Endodermal cell (in vitro differentiated cells): ENCODE data around the gene SPATA25. TPM values are rescaled to one million over a fixed set of nuclear protein-coding genes. Genes with fewer than 3 reads are reported as not detected.

ENCODE experiments used
- DNase-seq: peaks from one replicate; pipeline ENCODE4 v3.0.0-alpha.2; 2017
- H3K27ac ChIP-seq: 2 replicates; pipeline ENCODE4 v1.5.1; 2013; ENCODE audit warnings: mild to moderate bottlenecking, low read depth, low read length, moderate library complexity
- H3K27me3 ChIP-seq: 2 replicates; pipeline ENCODE4 v1.6.1; 2013; ENCODE audit warnings: mild to moderate bottlenecking, low read length, moderate library complexity; ENCODE audit not compliant: insufficient read depth, control insufficient read depth, poor library complexity, severe bottlenecking
- H3K36me3 ChIP-seq: 2 replicates; pipeline ENCODE4 v1.7.0; 2013; ENCODE audit warnings: mild to moderate bottlenecking, low read length, moderate library complexity; ENCODE audit not compliant: control insufficient read depth, insufficient read depth
- H3K4me1 ChIP-seq: one replicate; pipeline ENCODE4 v1.7.0; 2013; ENCODE audit warnings: low read length; ENCODE audit not compliant: control insufficient read depth, insufficient read depth
- H3K4me3 ChIP-seq: 2 replicates; pipeline ENCODE4 v1.5.1; 2013; ENCODE audit warnings: mild to moderate bottlenecking, low read length, moderate library complexity
- H3K9ac ChIP-seq: 2 replicates; pipeline ENCODE4 v1.6.1; 2013; ENCODE audit warnings: mild to moderate bottlenecking, low read length, moderate library complexity; ENCODE audit not compliant: poor library complexity, severe bottlenecking; ENCODE audit errors: extremely low read depth
- H3K9me3 ChIP-seq: 2 replicates; pipeline ENCODE4 v1.6.1; 2013; ENCODE audit warnings: mild to moderate bottlenecking, low read length, moderate library complexity; ENCODE audit not compliant: control insufficient read depth
- H3K27ac Mint-ChIP-seq: 2 replicates; pipeline ENCODE4 v1.8.0; 2020; ENCODE audit warnings: mixed read lengths
- H3K27me3 Mint-ChIP-seq: 2 replicates; pipeline ENCODE4 v1.8.0; 2021; ENCODE audit warnings: mild to moderate bottlenecking, mixed read lengths; ENCODE audit not compliant: insufficient read depth
- H3K36me3 Mint-ChIP-seq: 2 replicates; pipeline ENCODE4 v1.8.0; 2020; ENCODE audit warnings: low read depth, mixed read lengths
- H3K4me1 Mint-ChIP-seq: 2 replicates; pipeline ENCODE4 v1.8.0; 2020; ENCODE audit warnings: mixed read lengths
- H3K4me3 Mint-ChIP-seq: 2 replicates; pipeline ENCODE4 v1.8.0; 2020; ENCODE audit warnings: mild to moderate bottlenecking, moderate library complexity, mixed read lengths
- H3K9me3 Mint-ChIP-seq: 2 replicates; pipeline ENCODE4 v1.8.0; 2020; ENCODE audit warnings: mild to moderate bottlenecking, mixed read lengths
- CTCF ChIP-seq: fragments of 200-600 bp; sonication (generic); conservative IDR thresholded peaks from 2 replicates; pipeline ENCODE4 v1.5.0; 2021; ENCODE audit warnings: antibody characterized with exemption, mild to moderate bottlenecking
- WGBS, 2 experiments: methylation state at CpG; one replicate each; pipeline versions ENCODE4 v1.1.5 to v1.1.7; 2013; ENCODE audit warnings: missing lambda C conversion rate in 2 of 2, mixed read lengths in 1 of 2; ENCODE audit not compliant: insufficient coverage in 1 of 2, insufficient read length in 1 of 2; 5-methylcytosine and 5-hydroxymethylcytosine counted together
- total RNA-seq, 2 donors: library from RNA; stranded (reverse); fragmentation: NEBNext Ultra II Directional in 1 of 2; extraction: Animal tissue kit (Norgen Biotek cat#: 25700) in 1 of 2; gene quantifications; 2 replicates in 1 of 2; 3 replicates in 1 of 2; pipeline ENCODE4 v1.2.1, GENCODE V29; 2021

Gene SPATA25
- total RNA-seq, 2 donors from 2014 or later = 2.2 to 2.6 TPM

GRCh38 chr20:45898285-45898684 lies 10.9 kb upstream of the SPATA25 start:
- Mint-ChIP-seq H3K36me3 (peaks cover 48% of the 10 kb centered on the region), H3K4me1 (no peaks in the 10 kb centered on the region), H3K27me3 (no peaks in the 10 kb centered on the region), H3K9me3 (no peaks in the 10 kb centered on the region), H3K4me3 (no peak overlapping the region), H3K27ac (no peak overlapping the region)
- TF ChIP-seq CTCF = no peak
- no peak overlapping the region for H3K27ac ChIP-seq
- H3K36me3 ChIP-seq = peaks cover 66% of the 10 kb centered on the region
- H3K9ac ChIP-seq = no peak overlapping the region
- 90 to 100% methylated on average over 5 to 12 of the region's 12 CpGs for WGBS, 2 experiments
- H3K27me3 ChIP-seq = no peaks in the 10 kb centered on the region
- H3K9me3 ChIP-seq = no peaks in the 10 kb centered on the region
- H3K4me1 ChIP-seq = no peaks in the 10 kb centered on the region
- no peak overlapping the region for H3K4me3 ChIP-seq
- no peak for DNase-seq

GRCh38 chr20:45897692-45898091 lies 10.3 kb upstream of the SPATA25 start:
- Mint-ChIP-seq H3K4me1 (no peaks in the 10 kb centered on the region), H3K4me3 (no peak overlapping the region), H3K27me3 (no peaks in the 10 kb centered on the region), H3K36me3 (peaks cover 47% of the 10 kb centered on the region), H3K27ac (no peak overlapping the region), H3K9me3 (no peaks in the 10 kb centered on the region)
- Histone ChIP-seq H3K27ac (no peak overlapping the region), H3K27me3 (no peaks in the 10 kb centered on the region), H3K9ac (no peak overlapping the region), H3K4me3 (no peak overlapping the region), H3K4me1 (no peaks in the 10 kb centered on the region), H3K36me3 (peaks cover 66% of the 10 kb centered on the region), H3K9me3 (no peaks in the 10 kb centered on the region)
- TF ChIP-seq CTCF = no peak
- 94 to 98% methylated on average over 6 to 7 of the region's 7 CpGs for WGBS, 2 experiments
- no peak for DNase-seq

GRCh38 chr20:45897289-45897688 lies 9.9 kb upstream of the SPATA25 start:
- TF ChIP-seq CTCF = no peak
- Mint-ChIP-seq H3K4me1 (peaks cover under 1% of the 10 kb centered on the region), H3K36me3 (peaks cover 44% of the 10 kb centered on the region), H3K27ac (no peak overlapping the region), H3K9me3 (no peaks in the 10 kb centered on the region), H3K27me3 (no peaks in the 10 kb centered on the region), H3K4me3 (no peak overlapping the region)
- no peak overlapping the region for H3K4me3 ChIP-seq
- no peaks in the 10 kb centered on the region for H3K9me3 ChIP-seq
- H3K27me3 ChIP-seq = no peaks in the 10 kb centered on the region
- no peak for DNase-seq
- H3K4me1 ChIP-seq = no peaks in the 10 kb centered on the region
- H3K36me3 ChIP-seq = peaks cover 66% of the 10 kb centered on the region
- no peak overlapping the region for H3K9ac ChIP-seq
- WGBS, 2 experiments = 100% methylated on average over 2 of the region's 2 CpGs; no CpG with 5 or more reads in 1 of the 2 experiments
- no peak overlapping the region for H3K27ac ChIP-seq
